ENCODE data around the gene NAE1.

- TF ChIP-seq CTCF (optimal IDR thresholded peaks at IDR 0.05 in 1 of 3, IDR thresholded peaks at IDR 0.05 in 1 of 3, conservative IDR thresholded peaks at IDR 0.05 in 1 of 3; ENCODE audit: extremely low read depth in 1 of 3, insufficient read depth in 2 of 3, low read length in 3 of 3) (peak; percentile 78 to 99 (median 97)), EZH2 (IDR thresholded peaks at IDR 0.05; ENCODE audit: low read length) (no peak)
These were observed at the start of gene NAE1 for GRCh38 chr16:66830422-66831404.

Data from keratinocyte (primary cell).